ENCODE results near the gene FIGLA. TPM values are rescaled to one million over a fixed set of nuclear protein-coding genes. Genes with fewer than 3 reads are reported as not detected.

FIGLA gene
- total RNA-seq, 4 donors from 2014 or later, result not detected

GRCh38 chr2:70834106-70834505 lies 43.7 kb upstream of the FIGLA start:
- Histone ChIP-seq H3K27me3 (no peaks in the 10 kb centered on the region), H3K4me3 (no peak overlapping the region), H3K27ac (no peak overlapping the region), H3K4me1 (no peaks in the 10 kb centered on the region), H3K36me3 (no peaks in the 10 kb centered on the region), H3K9me3 (no peaks in the 10 kb centered on the region)
- no peak for TF ChIP-seq POLR2A (IDR thresholded peaks at IDR 0.05)
- no peak for TF ChIP-seq CTCF (IDR thresholded peaks at IDR 0.05)
- intact Hi-C loops (cut with DNase I; ENCODE audit: low total_unique reads), result no loop called here
- DNase-seq, result no peak

- no peak for DNase-seq
- no peak for TF ChIP-seq CTCF (IDR thresholded peaks at IDR 0.05)
- TF ChIP-seq POLR2A (IDR thresholded peaks at IDR 0.05), result no peak
- Histone ChIP-seq H3K27ac (no peak overlapping the region), H3K9me3 (no peaks in the 10 kb centered on the region), H3K4me3 (no peak overlapping the region), H3K4me1 (no peaks in the 10 kb centered on the region), H3K36me3 (no peaks in the 10 kb centered on the region), H3K27me3 (no peaks in the 10 kb centered on the region)
- intact Hi-C loops (cut with DNase I; ENCODE audit: low total_unique reads), result no loop called here
These were observed 42.8 kb upstream of the FIGLA start for GRCh38 chr2:70833246-70833645.

- H3K36me3 ChIP-seq, result no peaks in the 10 kb centered on the region
- no peaks in the 10 kb centered on the region for H3K9me3 ChIP-seq
- no peak overlapping the region for H3K4me3 ChIP-seq
- no peaks in the 10 kb centered on the region for H3K27me3 ChIP-seq
- H3K27ac ChIP-seq, result no peak overlapping the region
- no peak for DNase-seq
- intact Hi-C loops (cut with DNase I; ENCODE audit: low total_unique reads), result no loop called here
- H3K4me1 ChIP-seq, result no peaks in the 10 kb centered on the region
- no peak for TF ChIP-seq CTCF (IDR thresholded peaks at IDR 0.05)
- TF ChIP-seq POLR2A (IDR thresholded peaks at IDR 0.05), result no peak
These were observed 41.9 kb upstream of the FIGLA start for GRCh38 chr2:70832386-70832785.

GRCh38 chr2:70831861-70832260 lies 41.4 kb upstream of the FIGLA start:
- Histone ChIP-seq H3K4me3 (no peak overlapping the region), H3K27ac (no peak overlapping the region), H3K27me3 (no peaks in the 10 kb centered on the region)

GRCh38 chr2:70830366-70830765 lies 39.9 kb upstream of the FIGLA start:
- DNase-seq, result no peak
- H3K4me3 ChIP-seq, result no peak overlapping the region
- intact Hi-C loops (cut with DNase I; ENCODE audit: low total_unique reads), result no loop called here

More at GRCh38 chr2:70831861-70832260, 41.4 kb upstream of the FIGLA start:
- Histone ChIP-seq H3K9me3 (no peaks in the 10 kb centered on the region), H3K4me1 (no peaks in the 10 kb centered on the region), H3K36me3 (no peaks in the 10 kb centered on the region)
- intact Hi-C loops (cut with DNase I; ENCODE audit: low total_unique reads), result no loop called here
- DNase-seq, result no peak
- no peak for TF ChIP-seq POLR2A (IDR thresholded peaks at IDR 0.05)
- no peak for TF ChIP-seq CTCF (IDR thresholded peaks at IDR 0.05)

More at GRCh38 chr2:70830366-70830765, 39.9 kb upstream of the FIGLA start:
- no peak overlapping the region for H3K27ac ChIP-seq
- no peaks in the 10 kb centered on the region for H3K4me1 ChIP-seq
- H3K9me3 ChIP-seq, result no peaks in the 10 kb centered on the region
- TF ChIP-seq POLR2A (IDR thresholded peaks at IDR 0.05) (no peak), CTCF (IDR thresholded peaks at IDR 0.05) (no peak)
- H3K36me3 ChIP-seq, result no peaks in the 10 kb centered on the region
- H3K27me3 ChIP-seq, result no peaks in the 10 kb centered on the region
